Thyroid gland (tissue), 4 donors: Measurements from ENCODE around the gene CPSF3. TPM values are rescaled to one million over a fixed set of nuclear protein-coding genes. Genes with fewer than 3 reads are reported as not detected.

Experiments used
- DNase-seq, 2 donors: peaks; one replicate each; pipeline ENCODE4 v3.0.0-alpha.2; 2019
- H3K27ac ChIP-seq, 3 donors: fragments of 200-600 bp; sonication (generic); 1 replicate in 2 of 3; 2 replicates in 1 of 3; pipeline ENCODE4 v1.5.1; 2016 to 2019; ENCODE audit warnings: mild to moderate bottlenecking in 1 of 3, moderate library complexity in 1 of 3
- H3K27me3 ChIP-seq: fragments of 200-600 bp; sonication (generic); one replicate; pipeline ENCODE4 v1.5.1; 2019
- H3K36me3 ChIP-seq, 2 donors: fragments of 200-600 bp; sonication (generic); one replicate each; pipeline ENCODE4 v1.5.1; 2016 to 2019
- H3K4me1 ChIP-seq, 2 donors: fragments of 200-600 bp; sonication (generic); one replicate each; pipeline ENCODE4 v1.5.1; 2017 to 2019
- H3K4me3 ChIP-seq, 3 donors: fragments of 200-600 bp; sonication (generic); replicated peaks in 1 of 3; 1 replicate in 2 of 3; 2 replicates in 1 of 3; pipeline ENCODE4 v1.5.1; 2016; ENCODE audit warnings: mild to moderate bottlenecking in 1 of 3
- H3K9me3 ChIP-seq: fragments of 200-600 bp; sonication (generic); one replicate; pipeline ENCODE4 v1.5.1; 2017
- CTCF ChIP-seq, 6 experiments: fragments of 200-600 bp in 3 of 6; fragments of 450-650 bp in 3 of 6; sonication (generic) in 3 of 6; IDR thresholded peaks; one replicate each; pipeline ENCODE4 v1.5.1; 2016 to 2019; ENCODE audit warnings: antibody characterized with exemption in 6 of 6, mild to moderate bottlenecking in 2 of 6, inconsistent platforms in 1 of 6, moderate library complexity in 1 of 6
- POLR2A ChIP-seq, 2 donors: fragments of 450-650 bp; IDR thresholded peaks; one replicate each; pipeline ENCODE4 v1.6.1; 2017; ENCODE audit warnings: antibody characterized with exemption in 2 of 2, mild to moderate bottlenecking in 2 of 2, moderate library complexity in 1 of 2
- whole genome bisulfite sequencing, 2 donors: methylation state at CpG; one replicate each; pipeline ENCODE4 v1.1.5; 2017; 5-methylcytosine and 5-hydroxymethylcytosine counted together
- intact Hi-C: fragments of 100-400 bp; cut with DNase I; formaldehyde crosslinking; loops from one replicate; pipeline ENCODE4 v1.15.1; 2023
- total RNA-seq, 4 donors: library from RNA; depleted of rRNA; stranded (reverse); fragments of >200 nt; gene quantifications; one replicate each; pipeline ENCODE4 v1.2.3, GENCODE V29; 2016

The CPSF3 gene
- total RNA-seq, 4 donors from 2014 or later: 21.7 to 33.6 (median 29.1) TPM

GRCh38 chr2:9419541-9419940, 3.9 kb upstream of the CPSF3 start:
- Histone ChIP-seq H3K27ac (no peak overlapping the region), H3K4me1 (peaks cover 17 to 18% of the 10 kb centered on the region in 2 donors), H3K36me3 (no peaks in the 10 kb centered on the region), H3K27me3 (no peaks in the 10 kb centered on the region), H3K4me3 (no peak overlapping the region), H3K9me3 (no peaks in the 10 kb centered on the region)
- DNase-seq: no peak
- intact Hi-C loops: no loop called here
- TF ChIP-seq CTCF (IDR thresholded peaks at IDR 0.05) (no peak), POLR2A (IDR thresholded peaks at IDR 0.05) (no peak)
- WGBS, 2 donors: 89 to 92% methylated on average over 3 of the region's 3 CpGs

GRCh38 chr2:9420495-9420894, 3.0 kb upstream of the CPSF3 start:
- intact Hi-C loops: loop anchor here (10.0 kb wide), 1 partner anchor 54 kb away; the partner anchor contains the start of gene IAH1
- no peak for DNase-seq
- peaks cover 22 to 25% of the 10 kb centered on the region in 2 donors for H3K4me1 ChIP-seq
- 84 to 87% methylated on average over 10 of the region's 10 CpGs for WGBS, 2 donors
- no peaks in the 10 kb centered on the region for H3K36me3 ChIP-seq
- H3K27ac ChIP-seq: no peak overlapping the region
- H3K9me3 ChIP-seq: no peaks in the 10 kb centered on the region
- no peaks in the 10 kb centered on the region for H3K27me3 ChIP-seq
- no peak overlapping the region for H3K4me3 ChIP-seq
- TF ChIP-seq POLR2A (IDR thresholded peaks at IDR 0.05) (no peak), CTCF (IDR thresholded peaks at IDR 0.05) (no peak)

- peak overlapping the region; percentile 34 to 96 (median 75) for H3K4me3 ChIP-seq
- H3K9me3 ChIP-seq: no peaks in the 10 kb centered on the region
- DNase-seq: peak; percentile 34 to 40
- WGBS, 2 donors: 3 to 16% methylated on average over 9 to 28 of the region's 42 CpGs
- H3K27me3 ChIP-seq: no peaks in the 10 kb centered on the region
- no peaks in the 10 kb centered on the region for H3K36me3 ChIP-seq
- no peak for TF ChIP-seq POLR2A (IDR thresholded peaks at IDR 0.05)
- TF ChIP-seq CTCF (IDR thresholded peaks at IDR 0.05): no peak
- peak overlapping the region; percentile 89 to 96 (median 91) for H3K27ac ChIP-seq
- intact Hi-C loops: loop anchor here (10.0 kb wide), 1 partner anchor 52 kb away; the partner anchor contains the start of gene IAH1
- peaks cover 22 to 25% of the 10 kb centered on the region in 2 donors for H3K4me1 ChIP-seq
Observed at GRCh38 chr2:9422321-9423099, 944 bp upstream of the CPSF3 start.

GRCh38 chr2:9423922-9424272, 443 bp downstream of the CPSF3 start:
- no peak for TF ChIP-seq CTCF (IDR thresholded peaks at IDR 0.05)
- TF ChIP-seq POLR2A (IDR thresholded peaks at IDR 0.05): no peak
- DNase-seq: peak in 1 of 2 donors; percentile 13
- H3K27ac ChIP-seq: peak overlapping the region in 2 of 3 donors; percentile 91 to 96
- WGBS, 2 donors: 0 to 1% methylated on average over 15 to 21 of the region's 21 CpGs
- H3K4me1 ChIP-seq: peaks cover 18 to 22% of the 10 kb centered on the region in 2 donors
- H3K4me3 ChIP-seq: peak overlapping the region; percentile 34 to 96 (median 75)
- intact Hi-C loops: loop anchor here (10.0 kb wide), 1 partner anchor 51 kb away; the partner anchor contains the start of gene IAH1
- H3K9me3 ChIP-seq: no peaks in the 10 kb centered on the region
- no peaks in the 10 kb centered on the region for H3K27me3 ChIP-seq
- H3K36me3 ChIP-seq: no peaks in the 10 kb centered on the region
